PC-9 (cell line): ENCODE data around the gene MPC2. TPM values are rescaled to one million over a fixed set of nuclear protein-coding genes. Genes with fewer than 3 reads are reported as not detected.

Experiments used
- BruUV-seq: library from RNA; stranded (reverse); fragments of 400-500 nt; replicated peaks from 2 replicates; lab custom pipeline; 2021; lab: Mats Ljungman, UMichigan
- CTCF ChIA-PET: fragments of 300-600 bp; sonication (Branson Sonifier 250); formaldehyde crosslinking; loops from one replicate; lab custom pipeline; 2022; ENCODE audit warnings: antibody characterized with exemption; lab: Charles Lee
- POLR2A ChIA-PET: fragments of 300-600 bp; sonication (Branson Sonifier 250); formaldehyde crosslinking; loops from one replicate; lab custom pipeline; 2022; ENCODE audit warnings: antibody characterized with exemption; ENCODE audit not compliant: unreplicated experiment; lab: Charles Lee
- DNase-seq, 2 experiments: peaks; one replicate each; pipeline versions ENCODE4 v3.0.0 to v3.0.0-alpha.2; 2015 to 2022; ENCODE audit warnings: mixed read lengths in 1 of 2
- H2AFZ ChIP-seq: fragments of 200-600 bp; sonication (generic); 2 replicates; pipeline ENCODE4 v1.8.1; 2017; ENCODE audit warnings: antibody characterized with exemption
- H3F3A ChIP-seq: fragments of 200-600 bp; sonication (generic); 2 replicates; pipeline ENCODE4 v1.8.1; 2017; ENCODE audit warnings: antibody characterized with exemption, mild to moderate bottlenecking, low read depth; ENCODE audit not compliant: insufficient read depth
- H3K27ac ChIP-seq: fragments of 200-600 bp; sonication (generic); 2 replicates; pipeline ENCODE4 v1.6.1; 2016; ENCODE audit warnings: mixed run types
- H3K27me3 ChIP-seq: fragments of 200-600 bp; sonication (generic); 2 replicates; pipeline ENCODE4 v1.6.1; 2016; ENCODE audit warnings: low read depth, mixed run types; ENCODE audit not compliant: insufficient read depth
- H3K36me3 ChIP-seq: fragments of 200-600 bp; sonication (generic); 2 replicates; pipeline ENCODE4 v1.6.1; 2016; ENCODE audit warnings: low read depth, mixed run types
- H3K4me1 ChIP-seq: fragments of 200-600 bp; sonication (generic); replicated peaks from 2 replicates; pipeline ENCODE4 v1.6.1; 2016; ENCODE audit warnings: mixed run types; ENCODE audit not compliant: insufficient read depth
- H3K4me2 ChIP-seq: fragments of 200-600 bp; sonication (generic); 2 replicates; pipeline ENCODE4 v1.6.1; 2017; ENCODE audit warnings: mixed run types
- H3K4me3 ChIP-seq: fragments of 200-600 bp; sonication (generic); 2 replicates; pipeline ENCODE4 v1.6.1; 2016; ENCODE audit warnings: mixed run types
- H3K79me2 ChIP-seq: fragments of 200-600 bp; sonication (generic); 2 replicates; pipeline ENCODE4 v1.6.1; 2017; ENCODE audit warnings: low read depth, mixed run types
- H3K9me2 ChIP-seq: fragments of 200-600 bp; sonication (generic); 2 replicates; pipeline ENCODE4 v1.8.1; 2017; ENCODE audit warnings: mild to moderate bottlenecking; ENCODE audit not compliant: insufficient read depth
- H3K9me3 ChIP-seq: fragments of 200-600 bp; sonication (generic); 2 replicates; pipeline ENCODE4 v1.8.1; 2016; ENCODE audit warnings: low read depth; ENCODE audit not compliant: insufficient read depth
- H4K20me1 ChIP-seq: fragments of 200-600 bp; sonication (generic); 2 replicates; pipeline ENCODE4 v1.8.1; 2017; ENCODE audit not compliant: insufficient read depth
- CTCF ChIP-seq: fragments of 200-600 bp; sonication (generic); conservative IDR thresholded peaks from 2 replicates; pipeline ENCODE4 v1.6.1; 2017; ENCODE audit warnings: mixed run types, antibody characterized with exemption, mild to moderate bottlenecking, moderate library complexity
- EZH2 ChIP-seq: fragments of 200-600 bp; sonication (generic); IDR thresholded peaks from 2 replicates; pipeline ENCODE4 v1.8.0; 2017; ENCODE audit warnings: antibody characterized with exemption, low read depth
- intact Hi-C: fragments of 100-400 bp; cut with micrococcal nuclease; formaldehyde crosslinking; loops from one replicate; pipeline ENCODE4 v1.10.0; 2022; ENCODE audit not compliant: unreplicated experiment
- total RNA-seq: library from RNA; stranded (reverse); gene quantifications from 2 replicates; pipeline ENCODE4 v1.2.3, GENCODE V29; 2021

MPC2 gene
- total RNA-seq, 1 experiment from 2014 or later = 78.7 TPM

DNA sequence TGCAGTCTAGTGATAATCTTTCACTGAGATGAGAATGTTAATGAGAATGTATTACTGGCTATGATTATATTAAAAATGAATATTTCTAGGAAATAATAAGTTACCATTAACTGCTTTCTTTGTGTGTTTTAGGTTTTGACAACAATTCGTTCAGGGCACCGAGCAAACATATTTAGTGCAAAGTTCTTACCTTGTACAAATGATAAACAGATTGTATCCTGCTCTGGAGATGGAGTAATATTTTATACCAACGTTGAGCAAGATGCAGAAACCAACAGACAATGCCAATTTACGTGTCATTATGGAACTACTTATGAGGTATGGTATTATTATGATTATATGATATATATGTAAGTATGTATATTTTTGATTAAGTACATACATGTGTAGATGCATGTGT, 37.8 kb upstream of the MPC2 start:
- CTCF ChIA-PET = no interaction called here
- Histone ChIP-seq H3K9me3 (peaks cover 7% of the 10 kb centered on the region; the same call in 1 of the 2 replicates), H3K27ac (no peak overlapping the region), H3F3A (peaks cover 9% of the 10 kb centered on the region; the same call in 1 of the 2 replicates), H2AFZ (no peak overlapping the region), H3K36me3 (peaks cover 31% of the 10 kb centered on the region), H3K79me2 (peaks cover 6% of the 10 kb centered on the region), H3K4me2 (no peak overlapping the region), H3K9me2 (no peaks in the 10 kb centered on the region), H3K4me3 (no peak overlapping the region), H4K20me1 (no peaks in the 10 kb centered on the region), H3K4me1 (no peaks in the 10 kb centered on the region), H3K27me3 (no peaks in the 10 kb centered on the region)
- DNase-seq = no peak
- no TSS peak for BruUV-seq
- intact Hi-C loops = no loop called here
- POLR2A ChIA-PET = no interaction called here
- TF ChIP-seq CTCF = no peak
- TF ChIP-seq EZH2 = no peak

DNA sequence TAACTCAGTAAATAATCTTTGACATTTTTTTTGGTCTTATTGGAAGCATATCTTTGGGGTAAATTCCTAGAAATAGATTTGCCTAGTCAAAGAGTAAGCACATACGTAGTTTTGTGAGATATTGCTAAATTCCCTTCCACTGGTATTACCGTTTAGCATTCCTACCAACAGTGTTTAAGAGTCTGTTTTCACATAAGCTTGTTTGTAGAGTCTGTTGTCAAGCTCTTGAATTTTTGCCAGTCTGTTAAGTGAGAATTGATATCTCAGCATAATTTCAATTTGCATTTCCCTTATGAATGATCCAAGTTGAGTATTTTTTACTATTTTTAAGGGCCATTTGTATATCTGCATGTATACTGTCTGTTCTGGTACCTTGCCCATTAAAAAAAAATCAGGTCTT, 37.0 kb upstream of the MPC2 start:
- BruUV-seq = no TSS peak
- intact Hi-C loops = no loop called here
- H4K20me1 ChIP-seq = no peaks in the 10 kb centered on the region
- ChIA-PET POLR2A (no interaction called here), CTCF (no interaction called here)
- DNase-seq = no peak
- no peak overlapping the region for H2AFZ ChIP-seq
- H3K4me2 ChIP-seq = no peak overlapping the region
- no peaks in the 10 kb centered on the region for H3K9me2 ChIP-seq
- H3K4me3 ChIP-seq = no peak overlapping the region
- TF ChIP-seq EZH2 (no peak), CTCF (no peak)
- H3F3A ChIP-seq = peaks cover 8% of the 10 kb centered on the region; the same call in 1 of the 2 replicates
- H3K4me1 ChIP-seq = no peaks in the 10 kb centered on the region
- H3K9me3 ChIP-seq = peaks cover 7% of the 10 kb centered on the region; the same call in 1 of the 2 replicates
- H3K36me3 ChIP-seq = peaks cover 31% of the 10 kb centered on the region
- no peaks in the 10 kb centered on the region for H3K27me3 ChIP-seq
- peaks cover 6% of the 10 kb centered on the region for H3K79me2 ChIP-seq
- H3K27ac ChIP-seq = no peak overlapping the region

- POLR2A ChIA-PET = interaction anchor here (0.6 kb wide), 1 partner anchor 1391 kb away, joined by 5 read pairs; no protein-coding TSS in a partner anchor
- no TSS peak for BruUV-seq
- 0 out of 2 replicates have a peak, but pooled peaks cover 3% of the 10 kb centered on the region for H3F3A ChIP-seq
Measured at GRCh38 chr1:167968569-167968968, 31.7 kb upstream of the MPC2 start.

More at GRCh38 chr1:167968569-167968968, 31.7 kb upstream of the MPC2 start:
- H3K27me3 ChIP-seq = no peaks in the 10 kb centered on the region
- no peak overlapping the region for H3K27ac ChIP-seq
- H4K20me1 ChIP-seq = no peaks in the 10 kb centered on the region
- H3K9me2 ChIP-seq = no peaks in the 10 kb centered on the region
- CTCF ChIA-PET = no interaction called here
- H3K4me1 ChIP-seq = no peaks in the 10 kb centered on the region
- no peaks in the 10 kb centered on the region for H3K9me3 ChIP-seq
- no peak overlapping the region for H2AFZ ChIP-seq
- H3K79me2 ChIP-seq = peaks cover 21% of the 10 kb centered on the region
- no peak for TF ChIP-seq CTCF
- no peak for TF ChIP-seq EZH2
- H3K4me2 ChIP-seq = no peak overlapping the region
- peaks cover 19% of the 10 kb centered on the region; the same call in 1 of the 2 replicates for H3K36me3 ChIP-seq
- H3K4me3 ChIP-seq = no peak overlapping the region
- no peak for DNase-seq
- intact Hi-C loops = no loop called here
